GM20000 (cell line): ENCODE results near the gene CAPN11.
"Not testable (repeated sequence)": the region's sequence is repeated elsewhere in the genome, so short reads cannot be mapped to it uniquely, and the experiment has no call there.

Experiments used
- DNase-seq: peaks from one replicate; pipeline ENCODE4 v3.0.0; 2012; ENCODE audit warnings: low spot score
- TF ChIP-seq, protein P1 (sequence below): IDR thresholded peaks from 2 replicates; pipeline ENCODE4 v1.5.1; 2012; ENCODE audit warnings: mild to moderate bottlenecking, control low read depth; ENCODE audit errors: extremely low read depth, missing control alignments

Gene CAPN11

DNA sequence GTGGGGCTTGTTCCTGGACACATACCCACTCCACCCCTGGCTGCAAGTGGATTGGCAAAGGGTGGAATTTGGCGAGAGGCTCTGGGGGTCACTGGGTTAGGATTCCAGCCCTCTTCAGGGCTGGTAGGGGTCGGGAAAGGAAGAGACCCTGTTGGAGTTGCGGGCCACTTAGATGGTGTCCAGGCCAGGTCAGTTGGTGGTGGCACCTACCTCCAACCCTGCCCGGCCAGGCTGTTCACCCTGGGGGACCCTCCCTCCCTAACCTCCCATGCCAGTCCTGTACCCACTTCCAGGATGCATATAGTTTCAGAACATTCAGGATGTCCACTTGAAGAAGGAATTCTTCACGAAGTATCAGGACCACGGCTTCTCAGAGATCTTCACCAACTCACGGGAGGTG lies 21.0 kb downstream of the CAPN11 start:
- DNase-seq, result no peak
- TF ChIP-seq, protein P1, sequence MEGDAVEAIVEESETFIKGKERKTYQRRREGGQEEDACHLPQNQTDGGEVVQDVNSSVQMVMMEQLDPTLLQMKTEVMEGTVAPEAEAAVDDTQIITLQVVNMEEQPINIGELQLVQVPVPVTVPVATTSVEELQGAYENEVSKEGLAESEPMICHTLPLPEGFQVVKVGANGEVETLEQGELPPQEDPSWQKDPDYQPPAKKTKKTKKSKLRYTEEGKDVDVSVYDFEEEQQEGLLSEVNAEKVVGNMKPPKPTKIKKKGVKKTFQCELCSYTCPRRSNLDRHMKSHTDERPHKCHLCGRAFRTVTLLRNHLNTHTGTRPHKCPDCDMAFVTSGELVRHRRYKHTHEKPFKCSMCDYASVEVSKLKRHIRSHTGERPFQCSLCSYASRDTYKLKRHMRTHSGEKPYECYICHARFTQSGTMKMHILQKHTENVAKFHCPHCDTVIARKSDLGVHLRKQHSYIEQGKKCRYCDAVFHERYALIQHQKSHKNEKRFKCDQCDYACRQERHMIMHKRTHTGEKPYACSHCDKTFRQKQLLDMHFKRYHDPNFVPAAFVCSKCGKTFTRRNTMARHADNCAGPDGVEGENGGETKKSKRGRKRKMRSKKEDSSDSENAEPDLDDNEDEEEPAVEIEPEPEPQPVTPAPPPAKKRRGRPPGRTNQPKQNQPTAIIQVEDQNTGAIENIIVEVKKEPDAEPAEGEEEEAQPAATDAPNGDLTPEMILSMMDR, result no peak

DNA sequence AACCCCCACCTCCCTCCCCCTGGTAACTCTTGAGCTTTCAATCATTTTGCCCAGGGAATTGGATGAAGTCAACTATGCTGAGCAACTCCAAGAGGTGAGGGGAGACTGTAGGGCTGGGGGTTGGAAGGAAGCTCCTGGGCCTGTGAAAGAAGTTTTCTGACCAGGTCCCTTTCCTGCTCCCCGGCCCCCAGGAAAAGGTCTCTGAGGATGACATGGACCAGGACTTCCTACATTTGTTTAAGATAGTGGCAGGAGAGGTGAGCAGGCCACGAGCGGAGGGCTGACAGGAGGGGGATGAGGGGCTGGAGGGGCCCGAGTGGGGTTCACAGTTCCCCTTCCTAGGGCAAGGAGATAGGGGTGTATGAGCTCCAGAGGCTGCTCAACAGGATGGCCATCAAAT lies 21.8 kb downstream of the CAPN11 start:
- DNase-seq, result no peak
- TF ChIP-seq, protein P1, result no peak

DNA sequence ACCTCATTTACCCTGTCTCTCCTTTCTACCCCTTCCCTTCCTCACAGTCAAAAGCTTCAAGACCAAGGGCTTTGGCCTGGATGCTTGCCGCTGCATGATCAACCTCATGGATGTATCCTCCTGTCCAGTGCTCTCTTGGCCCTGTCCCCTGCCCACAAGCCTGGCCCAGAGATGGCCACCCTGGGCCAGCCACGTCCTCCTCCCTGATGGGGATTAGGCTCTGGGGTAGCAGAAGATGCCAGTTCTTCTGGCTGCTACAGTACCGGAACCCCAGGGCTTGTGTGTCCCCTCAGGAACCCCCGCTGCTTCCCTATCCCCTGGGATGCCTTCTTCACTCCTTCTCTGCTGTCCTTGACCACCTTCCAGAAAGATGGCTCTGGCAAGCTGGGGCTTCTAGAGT lies 22.3 kb downstream of the CAPN11 start:
- DNase-seq, result no peak
- TF ChIP-seq, protein P1, result no peak

DNA sequence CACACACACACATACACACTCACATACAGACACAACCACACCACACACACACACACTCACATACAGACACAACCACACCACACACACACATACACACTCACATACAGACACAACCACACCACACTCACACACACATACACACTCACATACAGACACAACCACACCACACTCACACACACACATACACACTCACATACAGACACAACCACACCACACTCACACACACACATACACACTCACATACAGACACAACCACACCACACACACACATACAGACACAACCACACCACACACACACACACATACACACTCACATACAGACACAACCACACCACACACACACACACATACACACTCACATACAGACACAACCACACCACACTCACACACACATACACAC lies 23.2 kb downstream of the CAPN11 start:
- DNase-seq, result not testable (repeated sequence)

DNA sequence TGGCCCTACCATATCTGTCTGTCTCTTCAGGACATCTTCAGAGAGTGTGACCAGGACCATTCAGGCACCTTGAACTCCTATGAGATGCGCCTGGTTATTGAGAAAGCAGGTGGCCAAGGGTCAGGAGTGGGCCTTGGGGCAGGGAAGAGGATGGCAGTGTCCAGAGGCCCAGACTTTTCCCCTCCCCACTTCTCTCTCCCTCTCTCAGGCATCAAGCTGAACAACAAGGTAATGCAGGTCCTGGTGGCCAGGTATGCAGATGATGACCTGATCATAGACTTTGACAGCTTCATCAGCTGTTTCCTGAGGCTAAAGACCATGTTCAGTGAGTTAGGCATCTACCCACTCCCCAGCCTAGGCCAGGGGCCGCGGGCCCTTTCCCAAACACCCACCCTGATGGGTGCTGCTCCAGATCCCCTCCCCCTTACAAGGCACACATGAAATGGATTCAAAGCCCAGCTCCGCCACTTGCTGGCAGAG lies 24.3 kb downstream of the CAPN11 start:
- TF ChIP-seq, protein P1, result no peak
- DNase-seq, result no peak

DNA sequence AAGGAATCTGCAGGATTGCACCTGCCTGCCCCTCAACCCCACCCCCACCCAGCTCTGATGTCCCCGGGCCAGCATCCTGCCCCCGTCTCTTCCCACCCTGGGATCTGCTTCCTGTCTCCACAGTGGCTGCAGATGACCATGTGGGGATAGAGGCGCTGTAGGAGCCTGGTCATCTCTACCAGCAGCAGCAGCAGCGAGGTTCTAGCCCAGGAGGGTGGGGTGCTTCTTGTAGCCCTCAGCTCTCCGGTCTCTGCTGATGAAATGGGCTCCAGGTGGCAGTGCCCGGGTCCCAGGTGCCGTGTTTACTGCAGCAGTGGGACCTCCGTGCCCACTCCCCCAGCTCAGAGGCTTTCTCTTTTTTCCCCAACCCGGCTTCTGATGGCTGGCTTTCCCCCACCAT lies 25.2 kb downstream of the CAPN11 start:
- TF ChIP-seq, protein P1, result no peak

DNA sequence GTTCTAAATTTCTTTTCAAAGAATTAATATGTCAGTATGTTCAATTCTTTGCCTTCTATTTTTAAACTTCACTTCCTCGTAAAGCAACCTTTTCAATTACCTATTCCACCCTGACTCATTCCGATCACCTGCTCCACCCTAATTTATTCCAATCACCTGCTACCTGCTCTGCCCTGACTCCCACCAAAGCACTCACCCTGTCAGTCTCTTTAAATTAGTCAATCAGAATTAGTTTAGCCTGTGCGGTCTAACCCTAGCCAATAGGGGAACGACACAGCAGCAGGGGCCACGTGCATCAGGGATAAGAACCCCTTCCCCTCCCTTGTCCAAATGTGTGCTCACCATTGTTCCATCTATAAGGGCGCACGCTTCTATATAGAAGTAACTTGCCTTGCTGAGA lies 26.7 kb downstream of the CAPN11 start:
- not testable (repeated sequence) for DNase-seq

More for the DNA sequence above, 25.2 kb downstream of the CAPN11 start:
- DNase-seq, result no peak

DNA sequence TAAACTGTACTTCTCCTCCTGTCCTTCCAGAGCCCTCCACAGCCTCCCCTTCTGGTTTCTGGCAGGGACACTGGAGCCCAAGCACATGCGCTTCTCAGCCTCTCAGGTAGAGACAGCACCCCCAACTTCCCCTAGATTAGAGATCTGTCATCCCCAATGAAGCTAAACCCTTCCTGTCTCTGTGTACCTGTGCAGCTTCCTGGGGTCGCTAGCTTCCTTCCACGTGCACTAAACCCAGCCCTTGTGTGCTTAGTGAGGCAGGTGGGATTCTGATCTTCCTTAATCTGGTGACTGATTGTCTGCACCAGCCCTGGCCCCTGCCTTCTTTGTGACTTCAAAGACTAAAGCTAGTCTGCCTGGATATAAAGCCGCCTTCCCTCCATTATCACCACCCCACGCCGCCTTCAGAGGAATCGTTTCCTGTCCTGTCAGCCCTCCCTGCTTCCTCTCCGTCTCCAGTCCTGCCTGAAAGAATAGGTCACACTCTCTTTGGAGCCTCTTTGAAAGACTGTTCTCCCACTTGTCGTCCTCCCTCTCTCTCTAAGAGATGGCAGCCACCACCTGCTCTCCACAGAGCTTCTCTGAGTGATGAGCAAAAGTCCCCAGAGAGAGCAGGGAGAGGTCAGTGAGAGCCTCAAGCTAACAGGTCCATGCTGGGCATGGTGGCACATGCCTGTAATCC lies 27.5 kb downstream of the CAPN11 start:
- DNase-seq, result no peak
- TF ChIP-seq, protein P1, result no peak
